PC-9 (cell line): ENCODE data around the gene C4orf17. TPM values are rescaled to one million over a fixed set of nuclear protein-coding genes. Genes with fewer than 3 reads are reported as not detected.

Experiments used
- BruUV-seq: library from RNA; stranded (reverse); fragments of 400-500 nt; replicated peaks from 2 replicates; lab custom pipeline; 2021; lab: Mats Ljungman, UMichigan
- CTCF ChIA-PET: fragments of 300-600 bp; sonication (Branson Sonifier 250); formaldehyde crosslinking; loops from one replicate; lab custom pipeline; 2022; ENCODE audit warnings: antibody characterized with exemption; lab: Charles Lee
- POLR2A ChIA-PET: fragments of 300-600 bp; sonication (Branson Sonifier 250); formaldehyde crosslinking; loops from one replicate; lab custom pipeline; 2022; ENCODE audit warnings: antibody characterized with exemption; ENCODE audit not compliant: unreplicated experiment; lab: Charles Lee
- DNase-seq, 2 experiments: peaks; one replicate each; pipeline versions ENCODE4 v3.0.0 to v3.0.0-alpha.2; 2015 to 2022; ENCODE audit warnings: mixed read lengths in 1 of 2
- H2AFZ ChIP-seq: fragments of 200-600 bp; sonication (generic); 2 replicates; pipeline ENCODE4 v1.8.1; 2017; ENCODE audit warnings: antibody characterized with exemption
- H3F3A ChIP-seq: fragments of 200-600 bp; sonication (generic); 2 replicates; pipeline ENCODE4 v1.8.1; 2017; ENCODE audit warnings: antibody characterized with exemption, mild to moderate bottlenecking, low read depth; ENCODE audit not compliant: insufficient read depth
- H3K27ac ChIP-seq: fragments of 200-600 bp; sonication (generic); 2 replicates; pipeline ENCODE4 v1.6.1; 2016; ENCODE audit warnings: mixed run types
- H3K27me3 ChIP-seq: fragments of 200-600 bp; sonication (generic); 2 replicates; pipeline ENCODE4 v1.6.1; 2016; ENCODE audit warnings: low read depth, mixed run types; ENCODE audit not compliant: insufficient read depth
- H3K36me3 ChIP-seq: fragments of 200-600 bp; sonication (generic); 2 replicates; pipeline ENCODE4 v1.6.1; 2016; ENCODE audit warnings: low read depth, mixed run types
- H3K4me1 ChIP-seq: fragments of 200-600 bp; sonication (generic); replicated peaks from 2 replicates; pipeline ENCODE4 v1.6.1; 2016; ENCODE audit warnings: mixed run types; ENCODE audit not compliant: insufficient read depth
- H3K4me2 ChIP-seq: fragments of 200-600 bp; sonication (generic); 2 replicates; pipeline ENCODE4 v1.6.1; 2017; ENCODE audit warnings: mixed run types
- H3K4me3 ChIP-seq: fragments of 200-600 bp; sonication (generic); 2 replicates; pipeline ENCODE4 v1.6.1; 2016; ENCODE audit warnings: mixed run types
- H3K79me2 ChIP-seq: fragments of 200-600 bp; sonication (generic); 2 replicates; pipeline ENCODE4 v1.6.1; 2017; ENCODE audit warnings: low read depth, mixed run types
- H3K9me2 ChIP-seq: fragments of 200-600 bp; sonication (generic); 2 replicates; pipeline ENCODE4 v1.8.1; 2017; ENCODE audit warnings: mild to moderate bottlenecking; ENCODE audit not compliant: insufficient read depth
- H3K9me3 ChIP-seq: fragments of 200-600 bp; sonication (generic); 2 replicates; pipeline ENCODE4 v1.8.1; 2016; ENCODE audit warnings: low read depth; ENCODE audit not compliant: insufficient read depth
- H4K20me1 ChIP-seq: fragments of 200-600 bp; sonication (generic); 2 replicates; pipeline ENCODE4 v1.8.1; 2017; ENCODE audit not compliant: insufficient read depth
- EZH2 ChIP-seq: fragments of 200-600 bp; sonication (generic); IDR thresholded peaks from 2 replicates; pipeline ENCODE4 v1.8.0; 2017; ENCODE audit warnings: antibody characterized with exemption, low read depth
- intact Hi-C: fragments of 100-400 bp; cut with micrococcal nuclease; formaldehyde crosslinking; loops from one replicate; pipeline ENCODE4 v1.10.0; 2022; ENCODE audit not compliant: unreplicated experiment
- total RNA-seq: library from RNA; stranded (reverse); gene quantifications from 2 replicates; pipeline ENCODE4 v1.2.3, GENCODE V29; 2021
- TF ChIP-seq, protein P1 (sequence below): fragments of 200-600 bp; sonication (generic); conservative IDR thresholded peaks from 2 replicates; pipeline ENCODE4 v1.6.1; 2017; ENCODE audit warnings: mixed run types, antibody characterized with exemption, mild to moderate bottlenecking, moderate library complexity

C4orf17 gene
- total RNA-seq, 1 experiment from 2014 or later: not detected

DNA sequence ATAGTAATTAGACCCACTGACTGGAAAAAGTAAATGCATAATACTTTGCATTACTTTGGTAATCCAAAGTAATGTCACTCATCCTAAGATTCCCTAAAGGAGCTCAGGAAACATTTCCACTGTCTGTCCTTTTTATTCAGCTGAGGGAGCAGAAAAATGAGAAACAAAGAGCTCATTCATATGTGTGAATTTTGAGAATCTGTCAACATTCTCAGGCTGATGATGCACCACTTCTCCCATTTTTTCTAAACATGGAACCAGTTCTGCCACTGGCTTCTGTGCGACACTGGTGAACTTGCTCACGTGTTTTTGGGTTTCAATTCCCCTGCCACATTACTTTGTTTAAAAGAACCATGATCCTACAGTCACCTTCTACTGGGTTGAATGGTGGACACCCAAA lies 47.3 kb upstream of the C4orf17 start:
- Histone ChIP-seq H2AFZ (no peak overlapping the region), H3K36me3 (no peaks in the 10 kb centered on the region), H3K9me2 (no peaks in the 10 kb centered on the region), H3K79me2 (no peaks in the 10 kb centered on the region), H3K4me2 (no peak overlapping the region), H3K4me3 (no peak overlapping the region), H3K9me3 (no peaks in the 10 kb centered on the region), H3K27me3 (no peaks in the 10 kb centered on the region), H3K27ac (no peak overlapping the region), H4K20me1 (no peaks in the 10 kb centered on the region), H3K4me1 (peaks cover 11% of the 10 kb centered on the region), H3F3A (peaks cover 6% of the 10 kb centered on the region; the same call in 1 of the 2 replicates)
- ChIA-PET POLR2A (interaction anchor here (0.6 kb wide), 1 partner anchor 110 kb away, joined by 3 read pairs; no protein-coding TSS in a partner anchor), CTCF (interaction anchor here (2.1 kb wide), 1 partner anchor 408 kb away, joined by 4 read pairs; no protein-coding TSS in a partner anchor)
- DNase-seq: no peak
- no TSS peak for BruUV-seq
- no peak for TF ChIP-seq EZH2
- TF ChIP-seq, protein P1, sequence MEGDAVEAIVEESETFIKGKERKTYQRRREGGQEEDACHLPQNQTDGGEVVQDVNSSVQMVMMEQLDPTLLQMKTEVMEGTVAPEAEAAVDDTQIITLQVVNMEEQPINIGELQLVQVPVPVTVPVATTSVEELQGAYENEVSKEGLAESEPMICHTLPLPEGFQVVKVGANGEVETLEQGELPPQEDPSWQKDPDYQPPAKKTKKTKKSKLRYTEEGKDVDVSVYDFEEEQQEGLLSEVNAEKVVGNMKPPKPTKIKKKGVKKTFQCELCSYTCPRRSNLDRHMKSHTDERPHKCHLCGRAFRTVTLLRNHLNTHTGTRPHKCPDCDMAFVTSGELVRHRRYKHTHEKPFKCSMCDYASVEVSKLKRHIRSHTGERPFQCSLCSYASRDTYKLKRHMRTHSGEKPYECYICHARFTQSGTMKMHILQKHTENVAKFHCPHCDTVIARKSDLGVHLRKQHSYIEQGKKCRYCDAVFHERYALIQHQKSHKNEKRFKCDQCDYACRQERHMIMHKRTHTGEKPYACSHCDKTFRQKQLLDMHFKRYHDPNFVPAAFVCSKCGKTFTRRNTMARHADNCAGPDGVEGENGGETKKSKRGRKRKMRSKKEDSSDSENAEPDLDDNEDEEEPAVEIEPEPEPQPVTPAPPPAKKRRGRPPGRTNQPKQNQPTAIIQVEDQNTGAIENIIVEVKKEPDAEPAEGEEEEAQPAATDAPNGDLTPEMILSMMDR: no peak
- intact Hi-C loops: loop anchor here (1.0 to 5.0 kb wide), 6 partner anchors 59 to 1313 kb away; partner anchors contain the start of gene METAP1

DNA sequence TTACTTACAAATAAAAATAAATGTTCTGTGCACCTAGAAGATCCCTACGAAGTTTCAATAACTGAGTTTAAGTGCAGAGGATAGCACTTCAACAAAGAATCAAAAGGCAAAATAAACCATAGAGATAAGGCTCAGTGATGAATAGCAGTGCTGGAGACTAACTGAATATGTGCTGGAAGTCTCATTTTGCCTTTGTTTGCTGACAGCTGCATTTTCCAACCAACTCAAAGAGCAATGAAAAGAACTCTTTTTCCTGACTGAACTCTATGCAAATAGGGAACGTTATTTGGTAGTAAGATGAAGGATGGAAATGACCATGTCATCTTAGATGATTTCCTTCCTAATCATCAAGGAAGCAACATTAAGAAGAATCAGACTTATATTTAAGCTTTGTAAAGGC lies 42.9 kb upstream of the C4orf17 start:
- Histone ChIP-seq H3K36me3 (no peaks in the 10 kb centered on the region), H3K4me1 (no peaks in the 10 kb centered on the region), H3K9me3 (no peaks in the 10 kb centered on the region), H3K4me3 (no peak overlapping the region), H3F3A (no peaks in the 10 kb centered on the region; the same call in 1 of the 2 replicates), H3K27me3 (no peaks in the 10 kb centered on the region), H2AFZ (0 out of 2 replicates have a peak overlapping the region, but pooled peaks have one; percentile 59), H3K79me2 (no peaks in the 10 kb centered on the region), H3K9me2 (no peaks in the 10 kb centered on the region), H3K27ac (no peak overlapping the region), H4K20me1 (no peaks in the 10 kb centered on the region), H3K4me2 (no peak overlapping the region)
- ChIA-PET POLR2A (no interaction called here), CTCF (no interaction called here)
- DNase-seq: no peak
- intact Hi-C loops: no loop called here
- BruUV-seq: no TSS peak
- no peak for TF ChIP-seq EZH2
- TF ChIP-seq, protein P1: no peak

GRCh38 chr4:99468889-99469288 lies 41.9 kb upstream of the C4orf17 start:
- POLR2A ChIA-PET: no interaction called here
- intact Hi-C loops: no loop called here

More at GRCh38 chr4:99468889-99469288, 41.9 kb upstream of the C4orf17 start:
- Histone ChIP-seq H3K9me3 (no peaks in the 10 kb centered on the region), H3K79me2 (no peaks in the 10 kb centered on the region), H2AFZ (peak overlapping the region; percentile 59; the same call in 1 of the 2 replicates), H3K4me1 (no peaks in the 10 kb centered on the region), H3K27ac (no peak overlapping the region), H3K4me2 (no peak overlapping the region), H3K36me3 (no peaks in the 10 kb centered on the region), H4K20me1 (no peaks in the 10 kb centered on the region), H3F3A (no peaks in the 10 kb centered on the region; the same call in 1 of the 2 replicates), H3K27me3 (no peaks in the 10 kb centered on the region), H3K9me2 (no peaks in the 10 kb centered on the region), H3K4me3 (no peak overlapping the region)
- CTCF ChIA-PET: no interaction called here
- DNase-seq: no peak
- TF ChIP-seq EZH2: no peak
- TF ChIP-seq, protein P1: no peak
- BruUV-seq: no TSS peak
